GM10266 (cell line): ENCODE measurements around the gene MAML2.

Experiments
- DNase-seq: peaks from one replicate; pipeline ENCODE4 v3.0.0; 2012; ENCODE audit errors: extremely low spot score
- CTCF ChIP-seq: IDR thresholded peaks from 2 replicates; pipeline ENCODE4 v1.5.1; 2012; ENCODE audit warnings: mild to moderate bottlenecking, low read depth; ENCODE audit not compliant: control insufficient read depth, insufficient read depth; ENCODE audit errors: missing control alignments

Gene MAML2

GRCh38 chr11:96267001-96267495, 75.9 kb downstream of the MAML2 start:
- DNase-seq = no peak
- no peak for TF ChIP-seq CTCF

- TF ChIP-seq CTCF = no peak
- no peak for DNase-seq
These were observed 77.0 kb downstream of the MAML2 start for GRCh38 chr11:96265972-96266371.

GRCh38 chr11:96265220-96265737, 77.7 kb downstream of the MAML2 start:
- no peak for DNase-seq
- TF ChIP-seq CTCF = no peak

- no peak for TF ChIP-seq CTCF
- DNase-seq = no peak
These were observed 78.6 kb downstream of the MAML2 start for GRCh38 chr11:96264364-96264763.

GRCh38 chr11:96263238-96263763, 79.7 kb downstream of the MAML2 start:
- TF ChIP-seq CTCF = no peak
- DNase-seq = no peak

- DNase-seq = no peak
- no peak for TF ChIP-seq CTCF
These were observed 82.5 kb downstream of the MAML2 start for GRCh38 chr11:96260532-96260931.

- no peak for DNase-seq
- no peak for TF ChIP-seq CTCF
These were observed 82.9 kb downstream of the MAML2 start for GRCh38 chr11:96260067-96260511.
